Common myeloid progenitor, CD34-positive (primary cell): Measurements from ENCODE around the gene RERE.
"Not testable (repeated sequence)": the region's sequence is repeated elsewhere in the genome, so short reads cannot be mapped to it uniquely, and the experiment has no call there.

ENCODE experiments used
- CTCF ChIA-PET: fragments of 350-600 bp; sonication (Branson Sonifier 250); formaldehyde crosslinking; loops from one replicate; lab custom pipeline; 2021; ENCODE audit warnings: antibody characterized with exemption; lab: Charles Lee
- POLR2A ChIA-PET: fragments of 350-600 bp; sonication (Branson Sonifier 250); formaldehyde crosslinking; loops from one replicate; lab custom pipeline; 2021; ENCODE audit warnings: antibody characterized with exemption; lab: Charles Lee
- DNase-seq, 3 donors: peaks; one replicate each; pipeline versions ENCODE4 v3.0.0 to v3.0.0-alpha.2; 2013
- H3K27ac ChIP-seq, 2 experiments: 1 replicate in 1 of 2; 2 replicates in 1 of 2; pipeline ENCODE4 v1.7.0; 2013; ENCODE audit warnings: inconsistent platforms in 2 of 2, low read length in 2 of 2, mild to moderate bottlenecking in 2 of 2, low read depth in 1 of 2, moderate library complexity in 1 of 2; ENCODE audit not compliant: severe bottlenecking in 2 of 2, insufficient read depth in 1 of 2, poor library complexity in 1 of 2
- H3K27me3 ChIP-seq, 5 experiments: replicated peaks in 2 of 5; 1 replicate in 3 of 5; 2 replicates in 2 of 5; pipeline versions ENCODE4 v1.6.1 to v1.7.0; 2013; ENCODE audit warnings: low read length in 4 of 5, mild to moderate bottlenecking in 2 of 5, moderate library complexity in 2 of 5, inconsistent platforms in 1 of 5; ENCODE audit not compliant: insufficient read depth in 5 of 5, control insufficient read depth in 4 of 5
- H3K36me3 ChIP-seq, 4 experiments: 1 replicate in 2 of 4; 2 replicates in 2 of 4; pipeline versions ENCODE4 v1.6.1 to v1.7.0; 2013; ENCODE audit warnings: low read length in 3 of 4, control low read depth in 1 of 4, mild to moderate bottlenecking in 1 of 4; ENCODE audit not compliant: control insufficient read depth in 4 of 4, insufficient read depth in 4 of 4
- H3K4me1 ChIP-seq, 4 experiments: 1 replicate in 3 of 4; 2 replicates in 1 of 4; pipeline versions ENCODE4 v1.6.1 to v1.7.1; 2013; ENCODE audit warnings: low read length in 3 of 4, mild to moderate bottlenecking in 3 of 4, control low read depth in 1 of 4, inconsistent platforms in 1 of 4, moderate library complexity in 1 of 4; ENCODE audit not compliant: control insufficient read depth in 4 of 4, insufficient read depth in 4 of 4; ENCODE audit errors: control extremely low read depth in 1 of 4
- H3K4me3 ChIP-seq, 7 experiments: 1 replicate in 4 of 7; 2 replicates in 3 of 7; pipeline versions ENCODE4 v1.5.1 to v1.7.0; 2013; ENCODE audit warnings: mild to moderate bottlenecking in 7 of 7, low read length in 6 of 7, moderate library complexity in 6 of 7, inconsistent platforms in 2 of 7, low read depth in 2 of 7, control low read depth in 1 of 7; ENCODE audit not compliant: insufficient read depth in 4 of 7, control insufficient read depth in 1 of 7; ENCODE audit errors: extremely low read depth in 1 of 7
- H3K9me3 ChIP-seq, 5 experiments: 1 replicate in 4 of 5; 2 replicates in 1 of 5; pipeline versions ENCODE4 v1.6.1 to v1.7.1; 2013; ENCODE audit warnings: low read length in 4 of 5, mild to moderate bottlenecking in 2 of 5, inconsistent platforms in 1 of 5, low read depth in 1 of 5, moderate library complexity in 1 of 5; ENCODE audit not compliant: control insufficient read depth in 4 of 5, insufficient read depth in 2 of 5; ENCODE audit errors: control extremely low read depth in 1 of 5
- WGBS: methylation state at CpG from one replicate; pipeline ENCODE4 v1.1.5; 2013; ENCODE audit not compliant: insufficient coverage; 5-methylcytosine and 5-hydroxymethylcytosine counted together

The RERE gene

GRCh38 chr1:8450312-8450711 lies 367.1 kb downstream of the RERE start:
- CTCF ChIA-PET, result interaction anchor here (1.0 kb wide), 1 partner anchor 30 kb away, joined by 3 read pairs; no protein-coding TSS in a partner anchor
- Histone ChIP-seq H3K4me3 (no peak overlapping the region), H3K9me3 (no peaks in the 10 kb centered on the region), H3K4me1 (peaks cover 3 to 5% (median 5%) of the 10 kb centered on the region in 4 experiments), H3K27ac (no peak overlapping the region), H3K27me3 (no peaks in the 10 kb centered on the region), H3K36me3 (peaks cover 0 to 28% (median 11%) of the 10 kb centered on the region in 4 experiments)
- POLR2A ChIA-PET, result interaction anchor here (0.7 kb wide), 1 partner anchor 9 kb away, joined by 4 read pairs; no protein-coding TSS in a partner anchor
- 98% methylated on average over 11 of the region's 11 CpGs for WGBS
- no peak for DNase-seq

- peak in 1 of 3 donors; percentile 45 for DNase-seq
- Histone ChIP-seq H3K9me3 (no peaks in the 10 kb centered on the region), H3K36me3 (peaks cover 0 to 27% (median 9%) of the 10 kb centered on the region in 4 experiments), H3K4me3 (no peak overlapping the region), H3K4me1 (peaks cover 3 to 5% (median 5%) of the 10 kb centered on the region in 4 experiments), H3K27ac (peak overlapping the region in 1 of 2 experiments; percentile 43), H3K27me3 (no peaks in the 10 kb centered on the region)
- ChIA-PET CTCF (interaction anchor here (0.7 to 1.0 kb wide), 2 partner anchors 9 to 29 kb away, joined by 3 read pairs; no protein-coding TSS in a partner anchor), POLR2A (interaction anchor here (1.0 kb wide), 1 partner anchor 21 kb away, joined by 6 read pairs; no protein-coding TSS in a partner anchor)
- WGBS, result 92% methylated on average over 8 of the region's 12 CpGs
Measured at GRCh38 chr1:8448911-8449661, 368.4 kb downstream of the RERE start.

- POLR2A ChIA-PET, result interaction anchor here (1.0 kb wide), 1 partner anchor 20 kb away, joined by 6 read pairs; no protein-coding TSS in a partner anchor
- not testable (repeated sequence) for H3K9me3 ChIP-seq, H3K4me1 ChIP-seq, H3K27me3 ChIP-seq, H3K4me3 ChIP-seq, DNase-seq
- CTCF ChIA-PET, result interaction anchor here (0.7 kb wide), 1 partner anchor 9 kb away, joined by 3 read pairs; no protein-coding TSS in a partner anchor
- H3K36me3 ChIP-seq, result peaks cover 0 to 30% (median 12%) of the 10 kb centered on the region in 4 experiments
- WGBS, result 94% methylated on average over 3 of the region's 11 CpGs
- H3K27ac ChIP-seq, result peak overlapping the region in 1 of 2 experiments; percentile 43
Measured at GRCh38 chr1:8448505-8448904, 368.9 kb downstream of the RERE start.

GRCh38 chr1:8447616-8448150 lies 369.8 kb downstream of the RERE start:
- H3K27ac ChIP-seq, result no peak overlapping the region
- POLR2A ChIA-PET, result no interaction called here
- H3K4me1 ChIP-seq, result peaks cover 3 to 5% (median 5%) of the 10 kb centered on the region in 4 experiments
- WGBS, result 93% methylated on average over 9 of the region's 9 CpGs
- DNase-seq, result no peak
- H3K4me3 ChIP-seq, result no peak overlapping the region
- CTCF ChIA-PET, result no interaction called here
- H3K27me3 ChIP-seq, result no peaks in the 10 kb centered on the region
- peaks cover 0 to 3% (median 2%) of the 10 kb centered on the region in 5 experiments for H3K9me3 ChIP-seq
- H3K36me3 ChIP-seq, result peaks cover 0 to 29% (median 10%) of the 10 kb centered on the region in 4 experiments

- H3K9me3 ChIP-seq, H3K4me3 ChIP-seq, H3K27me3 ChIP-seq, POLR2A ChIA-PET, DNase-seq, H3K4me1 ChIP-seq, H3K27ac ChIP-seq: not testable (repeated sequence)
- CTCF ChIA-PET, result interaction anchor here (1.2 kb wide), 1 partner anchor 279 kb away, joined by 3 read pairs; no protein-coding TSS in a partner anchor
- WGBS, result 100% methylated on average over 3 of the region's 5 CpGs
- H3K36me3 ChIP-seq, result peaks cover 0 to 29% (median 10%) of the 10 kb centered on the region in 4 experiments
Measured at GRCh38 chr1:8446119-8446518, 371.3 kb downstream of the RERE start.

- Histone ChIP-seq H3K27me3 (no peaks in the 10 kb centered on the region), H3K36me3 (peaks cover 0 to 25% (median 8%) of the 10 kb centered on the region in 4 experiments), H3K27ac (no peak overlapping the region), H3K9me3 (peaks cover 0 to 3% (median 2%) of the 10 kb centered on the region in 5 experiments), H3K4me1 (peaks cover 9 to 20% (median 13%) of the 10 kb centered on the region in 4 experiments), H3K4me3 (no peak overlapping the region)
- CTCF ChIA-PET, result interaction anchor here (0.8 to 2.8 kb wide), 4 partner anchors 15 to 61 kb away, joined by 3 to 8 read pairs (median 4); no protein-coding TSS in a partner anchor
- WGBS, result no CpG with 5 or more reads among the region's 1 CpG
- DNase-seq, result no peak
- POLR2A ChIA-PET, result interaction anchor here (0.7 to 1.0 kb wide), 2 partner anchors 19 to 496 kb away, joined by 3 to 4 read pairs; no protein-coding TSS in a partner anchor
Measured at GRCh38 chr1:8443558-8444194, 373.8 kb downstream of the RERE start.
